Peyer's patch (tissue), 4 donors: ENCODE measurements around the gene RDH12. TPM values are rescaled to one million over a fixed set of nuclear protein-coding genes. Genes with fewer than 3 reads are reported as not detected.
"Not testable (repeated sequence)": the region's sequence is repeated elsewhere in the genome, so short reads cannot be mapped to it uniquely, and the experiment has no call there.

ENCODE experiments used
- DNase-seq, 3 donors: peaks; one replicate each; pipeline ENCODE4 v3.0.0-alpha.2; 2017 to 2019
- H3K27ac ChIP-seq, 4 donors: fragments of 200-600 bp; sonication (generic); one replicate each; pipeline ENCODE4 v1.5.1; 2016 to 2019
- H3K27me3 ChIP-seq, 2 donors: fragments of 200-600 bp; sonication (generic); one replicate each; pipeline ENCODE4 v1.5.1; 2019
- H3K36me3 ChIP-seq, 3 donors: fragments of 200-600 bp; sonication (generic); one replicate each; pipeline ENCODE4 v1.5.1; 2016 to 2019
- H3K4me1 ChIP-seq, 4 donors: fragments of 200-600 bp; sonication (generic); one replicate each; pipeline ENCODE4 v1.5.1; 2016 to 2019
- H3K4me3 ChIP-seq, 4 donors: fragments of 200-600 bp; sonication (generic); 1 replicate in 3 of 4; 2 replicates in 1 of 4; pipeline ENCODE4 v1.5.1; 2016 to 2019; ENCODE audit warnings: mild to moderate bottlenecking in 1 of 4
- H3K9me3 ChIP-seq, 4 donors: fragments of 200-600 bp; sonication (generic); one replicate each; pipeline ENCODE4 v1.5.1; 2016 to 2019; ENCODE audit warnings: mild to moderate bottlenecking in 1 of 4
- POLR2A ChIP-seq, 2 donors: fragments of 450-650 bp; IDR thresholded peaks; one replicate each; pipeline ENCODE4 v1.5.1; 2017; ENCODE audit warnings: antibody characterized with exemption in 2 of 2, mild to moderate bottlenecking in 2 of 2, moderate library complexity in 2 of 2
- total RNA-seq, 4 donors: library from RNA; depleted of rRNA; stranded (reverse); fragments of >200 nt; gene quantifications; one replicate each; pipeline ENCODE4 v1.1.0, GENCODE V29; 2016
- TF ChIP-seq, protein P1 (sequence below), 6 experiments: fragments of 450-650 bp in 4 of 6; fragments of 200-600 bp in 2 of 6; sonication (generic) in 1 of 6; IDR thresholded peaks; one replicate each; pipeline ENCODE4 v1.5.1; 2017 to 2019; ENCODE audit warnings: antibody characterized with exemption in 6 of 6, mild to moderate bottlenecking in 3 of 6, moderate library complexity in 1 of 6

RDH12 gene
- total RNA-seq, 4 donors from 2014 or later = not detected

DNA sequence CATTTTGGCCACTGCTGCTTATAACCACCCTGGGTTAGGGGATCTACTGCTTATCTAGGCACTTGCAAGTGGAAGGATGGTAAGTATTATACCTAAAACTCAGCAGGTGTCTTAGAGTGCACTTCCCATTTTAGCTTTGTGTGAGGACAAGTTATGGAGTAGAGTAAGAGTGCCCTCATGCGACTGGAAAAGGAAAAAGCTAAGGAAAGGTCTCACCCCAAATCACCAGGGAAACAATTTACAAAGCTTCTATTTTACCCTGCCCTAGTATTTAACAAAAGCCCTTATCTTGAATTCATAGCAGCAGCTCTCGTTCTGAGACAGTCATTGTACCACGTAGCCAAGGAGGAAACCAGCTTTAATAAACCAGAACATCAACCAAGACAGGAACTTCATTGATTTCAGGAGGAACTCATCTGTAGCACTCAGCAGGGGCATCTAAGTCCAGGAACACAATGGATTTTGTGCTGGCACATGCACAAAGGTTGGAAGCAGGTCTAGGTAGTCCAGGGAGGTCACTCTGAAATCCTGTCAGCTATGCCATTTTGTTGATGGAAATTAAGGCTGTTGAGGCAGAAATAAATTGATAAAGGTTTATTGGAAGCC lies 2.9 kb downstream of the RDH12 start:
- Histone ChIP-seq H3K27ac (no peak overlapping the region), H3K4me1 (no peaks in the 10 kb centered on the region), H3K27me3 (no peaks in the 10 kb centered on the region), H3K4me3 (no peak overlapping the region), H3K9me3 (peaks cover 0 to under 1% (median 0%) of the 10 kb centered on the region in 4 donors), H3K36me3 (no peaks in the 10 kb centered on the region)
- peak in 1 of 3 donors; percentile 59 for DNase-seq
- TF ChIP-seq, protein P1, sequence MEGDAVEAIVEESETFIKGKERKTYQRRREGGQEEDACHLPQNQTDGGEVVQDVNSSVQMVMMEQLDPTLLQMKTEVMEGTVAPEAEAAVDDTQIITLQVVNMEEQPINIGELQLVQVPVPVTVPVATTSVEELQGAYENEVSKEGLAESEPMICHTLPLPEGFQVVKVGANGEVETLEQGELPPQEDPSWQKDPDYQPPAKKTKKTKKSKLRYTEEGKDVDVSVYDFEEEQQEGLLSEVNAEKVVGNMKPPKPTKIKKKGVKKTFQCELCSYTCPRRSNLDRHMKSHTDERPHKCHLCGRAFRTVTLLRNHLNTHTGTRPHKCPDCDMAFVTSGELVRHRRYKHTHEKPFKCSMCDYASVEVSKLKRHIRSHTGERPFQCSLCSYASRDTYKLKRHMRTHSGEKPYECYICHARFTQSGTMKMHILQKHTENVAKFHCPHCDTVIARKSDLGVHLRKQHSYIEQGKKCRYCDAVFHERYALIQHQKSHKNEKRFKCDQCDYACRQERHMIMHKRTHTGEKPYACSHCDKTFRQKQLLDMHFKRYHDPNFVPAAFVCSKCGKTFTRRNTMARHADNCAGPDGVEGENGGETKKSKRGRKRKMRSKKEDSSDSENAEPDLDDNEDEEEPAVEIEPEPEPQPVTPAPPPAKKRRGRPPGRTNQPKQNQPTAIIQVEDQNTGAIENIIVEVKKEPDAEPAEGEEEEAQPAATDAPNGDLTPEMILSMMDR (IDR thresholded peaks at IDR 0.05) = peak; percentile 24 to 86 (median 76)
- no peak for TF ChIP-seq POLR2A (IDR thresholded peaks at IDR 0.05)

DNA sequence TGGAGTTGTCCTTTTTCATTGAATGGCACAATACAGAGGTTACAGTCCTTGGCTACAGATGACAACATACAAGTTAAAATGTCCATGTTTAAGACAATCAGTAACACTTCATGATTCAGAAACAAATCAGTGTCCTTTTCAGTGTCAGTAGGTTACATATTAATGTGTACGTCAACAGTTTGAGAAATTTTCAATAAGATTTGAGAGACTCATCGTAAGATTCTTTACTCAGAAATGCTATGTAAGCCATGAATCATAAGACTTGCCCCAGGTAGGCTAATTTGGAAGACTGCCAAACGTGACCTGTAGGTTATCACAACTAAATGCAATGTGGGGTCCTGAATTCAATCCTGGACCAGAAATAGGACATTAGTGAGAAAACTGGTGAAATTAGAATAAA lies 3.5 kb downstream of the RDH12 start:
- Histone ChIP-seq H3K27ac (no peak overlapping the region), H3K36me3 (no peaks in the 10 kb centered on the region), H3K9me3 (peaks cover 0 to 7% (median 0%) of the 10 kb centered on the region in 4 donors), H3K4me3 (no peak overlapping the region), H3K27me3 (no peaks in the 10 kb centered on the region), H3K4me1 (no peaks in the 10 kb centered on the region)
- no peak for TF ChIP-seq POLR2A (IDR thresholded peaks at IDR 0.05)
- TF ChIP-seq, protein P1 (IDR thresholded peaks at IDR 0.05) = no peak
- no peak for DNase-seq

DNA sequence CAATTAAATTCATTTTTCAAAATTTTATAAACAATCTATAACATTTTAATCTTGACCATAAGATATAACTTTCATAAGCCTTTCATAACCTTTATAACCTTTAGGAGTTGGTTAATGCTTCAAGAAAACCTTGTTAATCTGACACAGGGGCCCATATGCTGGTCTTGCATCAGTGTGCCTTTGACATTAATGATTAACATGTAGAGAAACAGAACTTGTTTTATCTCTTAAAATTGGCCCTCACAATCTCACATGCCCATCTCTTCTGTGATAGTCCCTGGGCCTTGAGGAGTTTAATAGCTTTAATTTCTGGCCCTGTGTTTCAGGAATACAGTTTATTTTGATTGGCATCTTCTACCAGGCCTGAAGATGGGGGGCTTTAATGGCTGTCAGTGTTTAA lies 7.7 kb downstream of the RDH12 start:
- not testable (repeated sequence) for H3K4me1 ChIP-seq, DNase-seq, H3K27me3 ChIP-seq, H3K9me3 ChIP-seq, H3K36me3 ChIP-seq, H3K4me3 ChIP-seq, H3K27ac ChIP-seq

GRCh38 chr14:67709796-67710195 lies 8.1 kb downstream of the RDH12 start:
- DNase-seq, H3K27ac ChIP-seq, H3K4me3 ChIP-seq, H3K4me1 ChIP-seq, H3K9me3 ChIP-seq, H3K36me3 ChIP-seq, H3K27me3 ChIP-seq: not testable (repeated sequence)

DNA sequence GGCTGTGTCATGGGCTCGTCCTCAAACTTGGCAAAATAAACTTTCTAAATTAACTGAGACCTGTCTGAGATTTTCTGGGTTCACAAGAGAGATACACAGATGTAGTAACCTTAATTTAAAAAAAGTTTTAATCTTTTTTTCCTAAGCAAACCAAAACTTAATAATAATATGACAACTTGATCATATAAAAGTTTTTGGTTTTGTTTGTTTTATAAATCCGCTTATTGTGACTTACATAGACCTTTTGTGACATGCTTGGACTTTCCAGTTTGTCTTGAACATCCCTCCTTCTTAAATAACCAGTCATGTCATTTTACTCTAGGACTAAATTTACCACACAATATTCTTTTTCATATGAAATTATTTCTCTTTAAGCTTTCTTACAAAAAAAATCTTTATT lies 8.5 kb downstream of the RDH12 start:
- H3K36me3 ChIP-seq = no peaks in the 10 kb centered on the region
- H3K4me1 ChIP-seq = no peaks in the 10 kb centered on the region
- no peak overlapping the region for H3K4me3 ChIP-seq
- H3K27me3 ChIP-seq = no peaks in the 10 kb centered on the region
- TF ChIP-seq, protein P1 (IDR thresholded peaks at IDR 0.05) = no peak
- TF ChIP-seq POLR2A (IDR thresholded peaks at IDR 0.05) = no peak
- DNase-seq = no peak
- H3K9me3 ChIP-seq = peaks cover 0 to 8% (median 0%) of the 10 kb centered on the region in 4 donors
- H3K27ac ChIP-seq = no peak overlapping the region

DNA sequence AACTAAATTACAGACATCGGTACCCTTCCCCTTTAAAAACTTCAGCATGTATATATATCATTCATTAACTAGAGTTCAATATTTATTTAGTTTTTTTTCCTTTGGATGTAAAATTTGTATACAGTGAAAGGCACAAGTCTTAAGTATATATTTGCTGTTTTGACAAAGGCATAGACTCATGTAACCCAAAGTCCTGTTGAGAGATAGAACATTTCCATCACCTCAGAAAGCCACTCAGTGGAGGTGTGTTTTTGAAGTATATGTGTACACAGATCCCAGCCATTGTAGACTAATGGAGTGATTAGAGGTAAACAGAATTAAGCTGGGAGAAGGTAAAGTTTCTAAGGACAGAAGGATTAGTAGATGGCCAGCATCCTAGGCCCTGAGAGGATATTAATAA lies 15.4 kb downstream of the RDH12 start:
- H3K4me1 ChIP-seq = no peaks in the 10 kb centered on the region
- TF ChIP-seq, protein P1 (IDR thresholded peaks at IDR 0.05) = no peak
- no peak for TF ChIP-seq POLR2A (IDR thresholded peaks at IDR 0.05)
- H3K4me3 ChIP-seq = no peak overlapping the region
- no peak overlapping the region for H3K27ac ChIP-seq
- DNase-seq = no peak
- H3K9me3 ChIP-seq = no peaks in the 10 kb centered on the region
- H3K36me3 ChIP-seq = no peaks in the 10 kb centered on the region
- H3K27me3 ChIP-seq = no peaks in the 10 kb centered on the region

- no peak for DNase-seq
- H3K27me3 ChIP-seq = no peaks in the 10 kb centered on the region
- no peak overlapping the region for H3K27ac ChIP-seq
- no peaks in the 10 kb centered on the region for H3K4me1 ChIP-seq
- no peaks in the 10 kb centered on the region for H3K9me3 ChIP-seq
- TF ChIP-seq, protein P1 (IDR thresholded peaks at IDR 0.05) = no peak
- TF ChIP-seq POLR2A (IDR thresholded peaks at IDR 0.05) = no peak
- H3K36me3 ChIP-seq = no peaks in the 10 kb centered on the region
- no peak overlapping the region for H3K4me3 ChIP-seq
These were observed 16.6 kb downstream of the RDH12 start for GRCh38 chr14:67718265-67718664.

DNA sequence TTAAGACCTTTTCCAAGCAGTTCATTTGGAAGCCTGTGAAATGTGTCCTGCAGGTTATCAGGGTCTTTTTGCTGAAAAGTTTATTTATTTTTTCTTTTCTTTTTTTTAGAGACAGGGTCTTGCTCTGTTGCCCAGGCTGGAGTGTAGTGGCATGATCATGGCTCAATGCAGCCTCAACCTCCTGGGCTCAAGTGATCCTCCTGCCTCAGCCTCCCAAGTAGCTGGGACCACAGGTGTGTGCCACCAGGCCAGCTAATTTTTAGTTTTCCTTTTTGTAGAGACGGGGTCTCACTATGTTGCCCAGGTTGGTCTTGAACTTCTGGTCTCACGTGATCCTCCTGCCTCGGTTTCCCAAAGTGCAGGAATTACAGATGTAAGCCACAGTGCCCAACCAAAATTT lies 17.7 kb downstream of the RDH12 start:
- not testable (repeated sequence) for H3K27me3 ChIP-seq, H3K9me3 ChIP-seq, H3K36me3 ChIP-seq, H3K27ac ChIP-seq, H3K4me1 ChIP-seq, H3K4me3 ChIP-seq, DNase-seq
